Stimulated activated naive CD8-positive, alpha-beta T cell treated with anti-CD3 and anti-CD28 coated beads, Interleukin-15, Interleukin-2, amounts not matched to agents 100 ng/mL and 50 ng/mL, for 24 hours (primary cell): Measurements from ENCODE around the gene PRR23E.

Source experiments
- H3K27ac Mint-ChIP-seq: one replicate; pipeline ENCODE4 v1.8.0; 2021; ENCODE audit warnings: mild to moderate bottlenecking, mixed read lengths
- H3K27me3 Mint-ChIP-seq: one replicate; pipeline ENCODE4 v1.8.0; 2021; ENCODE audit warnings: mixed read lengths
- H3K36me3 Mint-ChIP-seq: one replicate; pipeline ENCODE4 v1.8.0; 2021; ENCODE audit warnings: low read depth, mixed read lengths
- H3K4me1 Mint-ChIP-seq: one replicate; pipeline ENCODE4 v1.8.0; 2021; ENCODE audit warnings: low read depth, mixed read lengths
- H3K4me3 Mint-ChIP-seq: one replicate; pipeline ENCODE4 v1.8.0; 2021; ENCODE audit warnings: mild to moderate bottlenecking, mixed read lengths
- H3K9me3 Mint-ChIP-seq: one replicate; pipeline ENCODE4 v1.8.0; 2021; ENCODE audit warnings: mixed read lengths

The PRR23E gene

GRCh38 chr3:127217596-127218453, 24.9 kb downstream of the PRR23E start:
- H3K27ac Mint-ChIP-seq = no peak overlapping the region
- H3K4me1 Mint-ChIP-seq = peaks cover 25% of the 10 kb centered on the region
- H3K36me3 Mint-ChIP-seq = no peaks in the 10 kb centered on the region
- no peaks in the 10 kb centered on the region for H3K9me3 Mint-ChIP-seq
- no peak overlapping the region for H3K4me3 Mint-ChIP-seq
- peaks cover 15% of the 10 kb centered on the region for H3K27me3 Mint-ChIP-seq

- no peaks in the 10 kb centered on the region for H3K9me3 Mint-ChIP-seq
- H3K36me3 Mint-ChIP-seq = no peaks in the 10 kb centered on the region
- peaks cover 12% of the 10 kb centered on the region for H3K27me3 Mint-ChIP-seq
- H3K4me3 Mint-ChIP-seq = no peak overlapping the region
- H3K4me1 Mint-ChIP-seq = peaks cover 27% of the 10 kb centered on the region
- no peak overlapping the region for H3K27ac Mint-ChIP-seq
Measured at GRCh38 chr3:127218454-127218922, 25.6 kb downstream of the PRR23E start.

GRCh38 chr3:127220497-127220896, 27.6 kb downstream of the PRR23E start:
- Mint-ChIP-seq H3K9me3 (peaks cover 13% of the 10 kb centered on the region), H3K4me3 (no peak overlapping the region), H3K27me3 (peaks cover 7% of the 10 kb centered on the region), H3K4me1 (peaks cover 24% of the 10 kb centered on the region), H3K36me3 (peaks cover 3% of the 10 kb centered on the region), H3K27ac (no peak overlapping the region)

- peaks cover 7% of the 10 kb centered on the region for H3K27me3 Mint-ChIP-seq
- H3K4me1 Mint-ChIP-seq = peaks cover 19% of the 10 kb centered on the region
- peaks cover 3% of the 10 kb centered on the region for H3K36me3 Mint-ChIP-seq
- no peak overlapping the region for H3K27ac Mint-ChIP-seq
- no peak overlapping the region for H3K4me3 Mint-ChIP-seq
- peaks cover 16% of the 10 kb centered on the region for H3K9me3 Mint-ChIP-seq
Measured at GRCh38 chr3:127221037-127221436, 28.1 kb downstream of the PRR23E start.

- H3K9me3 Mint-ChIP-seq = peaks cover 17% of the 10 kb centered on the region
- peaks cover 23% of the 10 kb centered on the region for H3K4me1 Mint-ChIP-seq
- H3K27me3 Mint-ChIP-seq = peaks cover 12% of the 10 kb centered on the region
- H3K4me3 Mint-ChIP-seq = no peak overlapping the region
- H3K27ac Mint-ChIP-seq = no peak overlapping the region
- H3K36me3 Mint-ChIP-seq = peaks cover 3% of the 10 kb centered on the region
Measured at GRCh38 chr3:127221446-127222035, 28.6 kb downstream of the PRR23E start.

- no peak overlapping the region for H3K4me3 Mint-ChIP-seq
- peaks cover 12% of the 10 kb centered on the region for H3K27me3 Mint-ChIP-seq
- H3K36me3 Mint-ChIP-seq = peaks cover 3% of the 10 kb centered on the region
- peaks cover 28% of the 10 kb centered on the region for H3K4me1 Mint-ChIP-seq
- peaks cover 17% of the 10 kb centered on the region for H3K9me3 Mint-ChIP-seq
- no peak overlapping the region for H3K27ac Mint-ChIP-seq
Measured at GRCh38 chr3:127222163-127222562, 29.2 kb downstream of the PRR23E start.

GRCh38 chr3:127222664-127223063, 29.7 kb downstream of the PRR23E start:
- H3K27ac Mint-ChIP-seq = no peak overlapping the region

GRCh38 chr3:127224118-127224517, 31.2 kb downstream of the PRR23E start:
- H3K4me1 Mint-ChIP-seq = peaks cover 28% of the 10 kb centered on the region
- H3K4me3 Mint-ChIP-seq = peak overlapping the region; percentile 32
- H3K27me3 Mint-ChIP-seq = peaks cover 12% of the 10 kb centered on the region
- H3K36me3 Mint-ChIP-seq = peaks cover 3% of the 10 kb centered on the region
- peaks cover 17% of the 10 kb centered on the region for H3K9me3 Mint-ChIP-seq
- peak overlapping the region; percentile 63 for H3K27ac Mint-ChIP-seq

More at GRCh38 chr3:127222664-127223063, 29.7 kb downstream of the PRR23E start:
- Mint-ChIP-seq H3K4me3 (no peak overlapping the region), H3K36me3 (peaks cover 3% of the 10 kb centered on the region), H3K27me3 (peaks cover 12% of the 10 kb centered on the region), H3K4me1 (peaks cover 28% of the 10 kb centered on the region), H3K9me3 (peaks cover 17% of the 10 kb centered on the region)

GRCh38 chr3:127226457-127226856, 33.5 kb downstream of the PRR23E start:
- Mint-ChIP-seq H3K27ac (no peak overlapping the region), H3K27me3 (peaks cover 18% of the 10 kb centered on the region), H3K4me3 (no peak overlapping the region), H3K36me3 (peaks cover 3% of the 10 kb centered on the region), H3K9me3 (peaks cover 23% of the 10 kb centered on the region), H3K4me1 (peaks cover 22% of the 10 kb centered on the region)

GRCh38 chr3:127226946-127227842, 34.3 kb downstream of the PRR23E start:
- H3K4me3 Mint-ChIP-seq = peak overlapping the region; percentile 17
- no peak overlapping the region for H3K27ac Mint-ChIP-seq
- peaks cover 22% of the 10 kb centered on the region for H3K4me1 Mint-ChIP-seq
- H3K36me3 Mint-ChIP-seq = peaks cover 3% of the 10 kb centered on the region
- H3K27me3 Mint-ChIP-seq = peaks cover 18% of the 10 kb centered on the region
- H3K9me3 Mint-ChIP-seq = peaks cover 23% of the 10 kb centered on the region

- Mint-ChIP-seq H3K36me3 (peaks cover 3% of the 10 kb centered on the region), H3K9me3 (peaks cover 22% of the 10 kb centered on the region), H3K4me1 (peaks cover 16% of the 10 kb centered on the region), H3K27me3 (peaks cover 16% of the 10 kb centered on the region), H3K4me3 (no peak overlapping the region), H3K27ac (no peak overlapping the region)
Measured at GRCh38 chr3:127228866-127229265, 35.9 kb downstream of the PRR23E start.

- H3K4me3 Mint-ChIP-seq = no peak overlapping the region
- H3K9me3 Mint-ChIP-seq = peaks cover 6% of the 10 kb centered on the region
- peaks cover 9% of the 10 kb centered on the region for H3K27me3 Mint-ChIP-seq
- H3K4me1 Mint-ChIP-seq = no peaks in the 10 kb centered on the region
- no peaks in the 10 kb centered on the region for H3K36me3 Mint-ChIP-seq
- no peak overlapping the region for H3K27ac Mint-ChIP-seq
Measured at GRCh38 chr3:127233371-127233770, 40.4 kb downstream of the PRR23E start.

GRCh38 chr3:127234778-127235177, 41.8 kb downstream of the PRR23E start:
- H3K27ac Mint-ChIP-seq = no peak overlapping the region
- peaks cover 16% of the 10 kb centered on the region for H3K27me3 Mint-ChIP-seq
- no peak overlapping the region for H3K4me3 Mint-ChIP-seq
- no peaks in the 10 kb centered on the region for H3K36me3 Mint-ChIP-seq
- H3K9me3 Mint-ChIP-seq = peaks cover 6% of the 10 kb centered on the region
- no peaks in the 10 kb centered on the region for H3K4me1 Mint-ChIP-seq

- Mint-ChIP-seq H3K4me3 (no peak overlapping the region), H3K27me3 (peaks cover 21% of the 10 kb centered on the region), H3K9me3 (peaks cover 10% of the 10 kb centered on the region), H3K27ac (no peak overlapping the region), H3K36me3 (no peaks in the 10 kb centered on the region), H3K4me1 (no peaks in the 10 kb centered on the region)
Measured at GRCh38 chr3:127235706-127236105, 42.8 kb downstream of the PRR23E start.
